GM06990 (cell line): Measurements from ENCODE around the gene WFDC8.

Source experiments
- DNase-seq: peaks from one replicate; pipeline ENCODE4 v3.0.0-alpha.2; 2011; ENCODE audit not compliant: insufficient read length; ENCODE audit errors: extremely low read depth
- H3K27me3 ChIP-seq: replicated peaks from 2 replicates; pipeline ENCODE4 v1.6.0; 2011; ENCODE audit warnings: low read length; ENCODE audit not compliant: control insufficient read depth, insufficient read depth
- H3K36me3 ChIP-seq: 2 replicates; pipeline ENCODE4 v1.5.1; 2011; ENCODE audit warnings: low read length; ENCODE audit not compliant: control insufficient read depth, insufficient read depth
- H3K4me3 ChIP-seq: replicated peaks from 2 replicates; pipeline ENCODE4 v1.5.1; 2011; ENCODE audit warnings: low read depth, mild to moderate bottlenecking, control low read depth, low read length
- TF ChIP-seq, protein P1 (sequence below): IDR thresholded peaks from 2 replicates; pipeline ENCODE4 v1.5.1; 2011; ENCODE audit warnings: low read length, control low read depth, mild to moderate bottlenecking, inconsistent platforms; ENCODE audit not compliant: insufficient read depth, poor library complexity, severe bottlenecking

The WFDC8 gene

DNA sequence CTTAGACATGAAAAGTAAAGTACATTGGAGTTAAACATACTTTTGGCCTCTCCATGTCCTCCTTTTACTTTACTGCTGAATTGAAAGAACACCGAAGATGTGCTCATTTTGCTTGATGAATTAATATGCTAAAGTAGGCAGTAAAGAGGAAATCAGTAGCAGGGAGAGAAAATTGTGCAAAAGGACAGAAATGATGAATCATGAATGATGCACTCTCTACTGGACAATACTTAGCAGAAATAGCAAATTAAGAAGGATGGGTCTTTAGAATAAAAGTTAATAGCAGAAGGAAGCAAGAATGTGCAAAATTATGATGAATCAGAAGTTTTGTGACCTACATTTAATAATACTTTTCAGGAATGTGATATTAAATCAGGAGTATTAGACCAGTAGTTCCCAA is 55.3 kb downstream of the WFDC8 start:
- no peak for DNase-seq
- no peaks in the 10 kb centered on the region for H3K36me3 ChIP-seq
- H3K27me3 ChIP-seq = no peaks in the 10 kb centered on the region
- TF ChIP-seq, protein P1, sequence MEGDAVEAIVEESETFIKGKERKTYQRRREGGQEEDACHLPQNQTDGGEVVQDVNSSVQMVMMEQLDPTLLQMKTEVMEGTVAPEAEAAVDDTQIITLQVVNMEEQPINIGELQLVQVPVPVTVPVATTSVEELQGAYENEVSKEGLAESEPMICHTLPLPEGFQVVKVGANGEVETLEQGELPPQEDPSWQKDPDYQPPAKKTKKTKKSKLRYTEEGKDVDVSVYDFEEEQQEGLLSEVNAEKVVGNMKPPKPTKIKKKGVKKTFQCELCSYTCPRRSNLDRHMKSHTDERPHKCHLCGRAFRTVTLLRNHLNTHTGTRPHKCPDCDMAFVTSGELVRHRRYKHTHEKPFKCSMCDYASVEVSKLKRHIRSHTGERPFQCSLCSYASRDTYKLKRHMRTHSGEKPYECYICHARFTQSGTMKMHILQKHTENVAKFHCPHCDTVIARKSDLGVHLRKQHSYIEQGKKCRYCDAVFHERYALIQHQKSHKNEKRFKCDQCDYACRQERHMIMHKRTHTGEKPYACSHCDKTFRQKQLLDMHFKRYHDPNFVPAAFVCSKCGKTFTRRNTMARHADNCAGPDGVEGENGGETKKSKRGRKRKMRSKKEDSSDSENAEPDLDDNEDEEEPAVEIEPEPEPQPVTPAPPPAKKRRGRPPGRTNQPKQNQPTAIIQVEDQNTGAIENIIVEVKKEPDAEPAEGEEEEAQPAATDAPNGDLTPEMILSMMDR = no peak
- no peak overlapping the region for H3K4me3 ChIP-seq

DNA sequence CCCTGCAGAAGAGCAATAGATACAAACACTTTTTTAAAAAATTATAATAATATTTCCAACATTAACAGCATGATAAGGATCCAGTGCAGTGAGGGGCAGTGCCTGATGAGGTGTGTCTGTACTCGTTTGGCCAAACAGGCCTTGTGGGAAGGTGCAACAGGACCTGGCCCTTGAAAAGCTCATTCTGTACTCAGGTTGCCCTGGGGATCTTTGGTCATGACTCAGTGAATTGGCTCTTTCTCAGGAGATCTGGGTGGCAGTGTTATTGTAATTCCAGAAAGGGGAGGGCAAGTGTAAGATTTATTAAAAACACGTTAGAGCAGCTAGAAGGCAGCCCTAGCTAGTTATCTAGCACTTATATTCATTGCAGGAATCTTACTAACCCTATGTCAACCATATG is 60.8 kb downstream of the WFDC8 start:
- Histone ChIP-seq H3K27me3 (no peaks in the 10 kb centered on the region; the same call in 1 of the 2 replicates), H3K36me3 (no peaks in the 10 kb centered on the region), H3K4me3 (no peak overlapping the region)
- no peak for DNase-seq
- TF ChIP-seq, protein P1 = no peak

DNA sequence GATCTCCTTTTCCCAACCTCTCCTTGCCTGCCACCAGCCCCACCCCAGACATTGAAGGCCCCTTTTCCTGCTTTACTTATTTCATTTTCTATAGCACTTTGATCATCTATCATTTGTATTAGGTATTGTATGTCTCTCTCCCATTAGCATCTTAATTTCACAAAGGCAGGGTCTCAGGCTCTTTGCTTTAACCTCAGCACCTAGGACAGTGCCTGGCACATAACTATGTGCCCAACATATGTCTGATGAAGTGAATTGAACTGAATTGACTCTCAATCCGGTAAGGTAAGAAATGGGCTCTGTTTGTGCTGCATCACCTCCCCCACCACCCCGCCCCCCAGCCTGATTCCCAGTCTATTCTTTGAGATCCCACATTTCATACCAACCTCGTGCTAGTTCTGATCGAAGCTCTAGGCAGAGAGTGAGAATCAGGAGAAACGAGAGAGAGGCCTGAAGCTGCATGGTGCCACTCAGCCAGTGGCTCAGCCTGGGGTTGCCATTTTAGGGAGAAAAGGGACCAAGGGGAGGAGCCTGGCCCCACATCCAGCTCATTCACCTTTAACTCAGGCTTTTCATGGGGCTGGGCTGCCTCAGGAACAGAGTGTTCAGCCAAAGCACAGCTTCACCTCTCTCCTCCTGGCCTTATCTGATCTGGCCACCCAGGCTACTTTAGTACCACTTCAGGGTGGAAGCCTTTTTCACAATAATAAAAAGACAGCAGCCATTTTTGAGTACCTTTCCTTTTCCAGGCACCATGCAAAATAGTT is 63.8 kb downstream of the WFDC8 start, which contains the start of gene SPINT3:
SPINT3 (minus strand) TSS at position 476 of the 767 bp plus-strand sequence; CDS start at position 462, 14 bp downstream.
- Histone ChIP-seq H3K36me3 (no peaks in the 10 kb centered on the region), H3K4me3 (no peak within 1 kb of the TSS), H3K27me3 (no peaks in the 10 kb centered on the region; the same call in 1 of the 2 replicates)
- DNase-seq = no peak
- TF ChIP-seq, protein P1 = no peak

DNA sequence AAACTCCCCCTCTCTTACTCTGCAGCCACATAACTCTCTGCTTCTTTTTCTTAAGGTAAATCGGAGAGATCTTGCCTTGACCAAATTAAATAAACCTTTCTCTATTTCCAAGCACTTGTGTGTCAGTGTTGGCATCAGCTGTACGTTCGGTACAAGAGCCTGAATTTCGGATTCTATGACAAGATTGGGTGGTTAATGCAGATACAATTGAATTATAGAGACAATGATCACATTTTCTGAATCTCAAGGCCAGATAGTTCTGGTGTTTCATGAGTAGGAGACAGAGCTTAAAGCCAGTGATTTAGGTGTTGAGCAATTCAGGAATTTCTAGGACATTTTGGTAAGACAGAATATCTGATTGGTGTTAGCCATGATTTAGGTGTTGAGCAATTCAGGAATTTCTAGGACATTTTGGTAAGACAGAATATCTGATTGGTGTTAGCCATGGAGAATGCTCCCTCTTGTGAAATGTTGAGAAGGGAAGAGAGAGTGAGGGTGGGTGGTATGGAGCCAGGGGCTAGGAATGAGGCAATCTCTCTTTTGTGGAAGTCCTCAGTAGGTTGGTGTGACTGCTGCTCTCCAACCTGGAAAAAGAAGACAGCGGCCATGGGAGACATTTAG is 68.7 kb downstream of the WFDC8 start:
- TF ChIP-seq, protein P1 = no peak
- DNase-seq = no peak
- Histone ChIP-seq H3K36me3 (no peaks in the 10 kb centered on the region), H3K4me3 (no peak overlapping the region), H3K27me3 (no peaks in the 10 kb centered on the region)

DNA sequence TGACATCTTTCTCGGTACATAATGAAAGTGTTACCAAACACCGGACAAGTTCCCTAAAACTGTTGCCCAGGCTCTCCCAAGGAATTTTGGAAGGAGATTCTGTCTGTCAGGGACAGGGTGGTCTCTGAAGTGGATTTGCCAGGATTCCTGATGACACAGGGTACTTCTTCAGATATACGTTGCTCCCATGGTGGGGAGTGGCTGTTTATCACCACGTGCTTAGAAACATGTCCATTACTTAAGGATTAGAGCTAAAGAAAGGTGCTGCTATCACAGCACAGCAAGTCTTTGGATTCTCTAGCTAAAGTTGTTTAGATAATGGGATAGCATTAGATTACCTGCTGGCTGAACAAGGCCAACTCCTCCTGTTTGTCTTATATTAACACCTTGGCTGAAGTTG is 70.0 kb downstream of the WFDC8 start:
- H3K36me3 ChIP-seq = no peaks in the 10 kb centered on the region
- no peaks in the 10 kb centered on the region; the same call in 1 of the 2 replicates for H3K27me3 ChIP-seq
- DNase-seq = no peak
- H3K4me3 ChIP-seq = no peak overlapping the region
- TF ChIP-seq, protein P1 = no peak
